Activated naive CD8-positive, alpha-beta T cell treated with anti-CD3 and anti-CD28 coated beads, Interleukin-2, amount 10 ng/mL, durations not matched to agents 7 days and 5 days (primary cell): ENCODE measurements around the gene TNFRSF19. TPM values are rescaled to one million over a fixed set of nuclear protein-coding genes. Genes with fewer than 3 reads are reported as not detected.

Experiments
- ATAC-seq: fragments of 150-1000 bp; cut with Tn5 transposase; one replicate; pipeline ENCODE4 v1.10.0; 2021; ENCODE audit warnings: low read depth, moderate library complexity
- POLR2A ChIA-PET: fragments of 350-600 bp; sonication (Branson Sonifier 250); formaldehyde crosslinking; loops from one replicate; lab custom pipeline; 2021; ENCODE audit warnings: antibody characterized with exemption; lab: Charles Lee
- DNase-seq: peaks from one replicate; pipeline ENCODE4 v3.0.0; 2021
- H3K27ac Mint-ChIP-seq: one replicate; pipeline ENCODE4 v1.8.0; 2022; ENCODE audit warnings: mild to moderate bottlenecking, mixed read lengths
- H3K27me3 Mint-ChIP-seq: one replicate; pipeline ENCODE4 v1.8.0; 2022; ENCODE audit warnings: mild to moderate bottlenecking, moderate library complexity, mixed read lengths
- H3K36me3 Mint-ChIP-seq: one replicate; pipeline ENCODE4 v1.8.0; 2021; ENCODE audit warnings: mild to moderate bottlenecking, mixed read lengths
- H3K4me1 Mint-ChIP-seq: one replicate; pipeline ENCODE4 v1.8.0; 2021; ENCODE audit warnings: mixed read lengths
- H3K4me3 Mint-ChIP-seq: one replicate; pipeline ENCODE4 v1.8.0; 2022; ENCODE audit warnings: mild to moderate bottlenecking, moderate library complexity, mixed read lengths
- H3K9me3 Mint-ChIP-seq: one replicate; pipeline ENCODE4 v1.8.0; 2021; ENCODE audit warnings: mixed read lengths
- total RNA-seq, 2 experiments: library from RNA; stranded (reverse); gene quantifications; one replicate each; pipeline ENCODE4 v1.2.3, GENCODE V29; 2021

TNFRSF19 gene
- total RNA-seq, 2 experiments from 2014 or later: not detected

- H3K27ac Mint-ChIP-seq: no peak overlapping the region
- peaks cover 5% of the 10 kb centered on the region for H3K4me1 Mint-ChIP-seq
- POLR2A ChIA-PET: no interaction called here
- H3K27me3 Mint-ChIP-seq: peaks cover 42% of the 10 kb centered on the region
- DNase-seq: no peak
- no peak overlapping the region for H3K4me3 Mint-ChIP-seq
- H3K9me3 Mint-ChIP-seq: no peaks in the 10 kb centered on the region
- no peaks in the 10 kb centered on the region for H3K36me3 Mint-ChIP-seq
- no peak for ATAC-seq
Measured at GRCh38 chr13:23651439-23651838, 81.2 kb downstream of the TNFRSF19 start.

GRCh38 chr13:23651887-23652286 is 81.7 kb downstream of the TNFRSF19 start:
- ATAC-seq (no peak), DNase-seq (no peak)
- POLR2A ChIA-PET: no interaction called here
- Mint-ChIP-seq H3K9me3 (no peaks in the 10 kb centered on the region), H3K36me3 (no peaks in the 10 kb centered on the region), H3K4me1 (peaks cover 5% of the 10 kb centered on the region), H3K27ac (no peak overlapping the region), H3K27me3 (peaks cover 45% of the 10 kb centered on the region), H3K4me3 (no peak overlapping the region)

DNA sequence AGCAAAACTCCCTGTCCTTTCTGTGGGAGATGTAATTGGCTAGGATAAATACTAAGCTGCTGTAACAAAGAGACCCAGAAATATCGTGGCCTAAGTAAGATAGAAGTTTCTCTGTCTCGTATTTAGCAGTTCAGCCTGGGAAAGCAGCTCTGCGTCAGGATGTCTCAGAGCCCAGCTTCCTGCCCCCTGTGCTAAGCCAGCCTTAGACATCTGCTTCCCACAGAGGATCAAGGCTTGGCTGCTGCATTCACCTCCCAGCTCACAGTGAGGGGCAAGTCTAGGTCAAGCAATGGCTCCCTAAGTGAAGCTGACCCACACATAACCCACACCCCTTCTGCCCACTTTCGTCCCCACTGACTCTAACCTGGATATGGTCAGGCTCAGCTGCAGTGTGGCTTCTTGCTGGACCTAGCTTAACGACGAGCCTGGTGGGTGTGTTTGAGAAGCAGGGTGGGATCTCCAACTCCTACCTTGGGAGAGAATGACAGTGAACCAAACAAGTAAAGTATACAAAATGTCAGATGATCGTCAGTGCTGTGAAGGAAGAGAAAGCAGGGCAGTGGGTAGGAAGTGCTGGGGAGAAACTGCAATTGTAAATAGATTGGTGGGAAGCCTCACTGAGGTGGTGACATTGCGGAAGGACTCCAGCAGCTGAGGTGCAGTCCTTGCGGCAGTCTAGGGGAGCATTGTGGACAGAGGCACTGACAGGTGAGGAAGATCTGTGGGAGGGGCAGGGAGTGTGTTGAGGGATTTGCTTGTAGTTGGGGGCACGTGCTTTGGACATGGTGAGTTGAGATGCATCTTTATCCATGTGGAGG is 82.9 kb downstream of the TNFRSF19 start:
- peaks cover 42% of the 10 kb centered on the region for H3K27me3 Mint-ChIP-seq

DNA sequence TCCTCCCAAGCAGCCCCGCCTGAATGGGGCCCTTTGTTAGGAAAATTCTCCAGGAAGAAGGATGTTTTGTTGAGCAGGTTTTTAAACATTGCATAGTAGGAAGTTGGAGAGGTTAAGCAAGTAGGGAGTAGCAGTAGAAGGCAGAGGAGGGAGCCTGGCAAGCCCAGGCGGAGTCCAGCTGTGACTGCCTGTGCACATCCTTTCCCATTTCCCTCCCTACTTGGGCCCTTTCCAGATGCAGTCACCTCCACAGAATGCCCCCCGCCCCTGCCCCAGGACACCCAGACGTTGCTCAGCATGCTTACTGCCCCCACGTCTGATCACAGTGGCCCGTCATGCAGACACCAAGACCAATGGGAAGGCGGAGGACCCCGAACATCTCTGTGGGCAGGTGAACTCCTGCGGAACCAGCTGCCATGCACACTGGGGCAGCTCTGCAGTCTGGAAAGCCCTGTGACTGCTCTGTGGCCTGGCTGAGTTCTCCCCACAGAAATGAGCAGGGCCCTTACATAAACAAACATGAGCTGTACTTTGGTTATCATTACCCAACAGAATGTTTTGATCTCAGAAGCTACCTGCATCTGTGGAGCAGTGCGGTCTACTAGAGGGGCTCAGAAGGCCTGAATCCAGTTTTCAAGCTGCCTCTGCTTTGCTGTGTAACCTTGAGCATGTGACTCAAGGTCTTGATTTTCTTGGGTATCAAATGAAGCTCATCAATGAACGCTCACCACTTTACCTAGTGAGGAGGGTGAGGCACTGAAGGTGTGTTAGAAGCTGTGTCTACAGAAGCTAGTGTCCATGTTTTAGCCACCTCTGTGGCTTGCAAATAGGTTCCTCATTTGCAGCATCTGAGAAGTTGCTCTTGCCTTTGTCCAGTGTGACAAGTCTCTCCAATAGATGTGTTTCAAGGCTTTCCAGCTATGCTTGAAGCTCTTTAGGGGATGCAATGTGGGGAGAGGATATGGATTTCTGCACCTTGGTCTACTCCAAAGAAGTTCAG is 84.2 kb downstream of the TNFRSF19 start:
- Mint-ChIP-seq H3K4me1 (peaks cover 5% of the 10 kb centered on the region), H3K27ac (no peak overlapping the region), H3K9me3 (no peaks in the 10 kb centered on the region), H3K36me3 (no peaks in the 10 kb centered on the region), H3K4me3 (no peak overlapping the region), H3K27me3 (peaks cover 32% of the 10 kb centered on the region)
- POLR2A ChIA-PET: no interaction called here
- ATAC-seq (no peak), DNase-seq (no peak)

More for the DNA sequence above, 82.9 kb downstream of the TNFRSF19 start:
- ATAC-seq: no peak
- POLR2A ChIA-PET: no interaction called here
- no peaks in the 10 kb centered on the region for H3K9me3 Mint-ChIP-seq
- H3K27ac Mint-ChIP-seq: no peak overlapping the region
- H3K36me3 Mint-ChIP-seq: no peaks in the 10 kb centered on the region
- DNase-seq: no peak
- peaks cover 5% of the 10 kb centered on the region for H3K4me1 Mint-ChIP-seq
- H3K4me3 Mint-ChIP-seq: no peak overlapping the region

DNA sequence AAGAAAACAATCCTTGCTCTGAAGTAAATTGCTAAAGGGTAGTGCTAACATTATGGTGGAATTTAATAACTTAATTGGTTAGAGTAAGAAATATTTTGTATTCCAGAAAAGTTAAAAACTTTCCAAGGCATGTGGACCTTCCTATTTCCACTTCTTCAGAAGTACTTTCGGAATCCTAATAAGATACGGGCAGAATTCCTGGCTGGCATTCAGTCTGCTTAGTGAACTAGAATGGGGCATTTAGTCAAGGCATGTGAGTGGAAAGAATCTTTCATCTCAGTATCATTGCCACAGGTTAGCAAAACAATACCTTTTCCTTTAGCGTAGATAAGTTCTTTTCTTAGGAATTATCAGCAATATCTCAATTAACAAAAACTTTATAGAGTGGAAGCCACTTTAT is 85.1 kb downstream of the TNFRSF19 start:
- Mint-ChIP-seq H3K4me1 (peaks cover 5% of the 10 kb centered on the region), H3K4me3 (no peak overlapping the region), H3K27me3 (peaks cover 23% of the 10 kb centered on the region), H3K27ac (no peak overlapping the region), H3K36me3 (no peaks in the 10 kb centered on the region), H3K9me3 (no peaks in the 10 kb centered on the region)
- ATAC-seq (no peak), DNase-seq (no peak)
- POLR2A ChIA-PET: no interaction called here

- H3K4me1 Mint-ChIP-seq: peaks cover 5% of the 10 kb centered on the region
- H3K27ac Mint-ChIP-seq: no peak overlapping the region
- H3K27me3 Mint-ChIP-seq: peaks cover 16% of the 10 kb centered on the region
- ATAC-seq (no peak), DNase-seq (no peak)
- POLR2A ChIA-PET: no interaction called here
- no peak overlapping the region for H3K4me3 Mint-ChIP-seq
- no peaks in the 10 kb centered on the region for H3K9me3 Mint-ChIP-seq
- H3K36me3 Mint-ChIP-seq: no peaks in the 10 kb centered on the region
Measured at GRCh38 chr13:23656637-23657371, 86.6 kb downstream of the TNFRSF19 start.

DNA sequence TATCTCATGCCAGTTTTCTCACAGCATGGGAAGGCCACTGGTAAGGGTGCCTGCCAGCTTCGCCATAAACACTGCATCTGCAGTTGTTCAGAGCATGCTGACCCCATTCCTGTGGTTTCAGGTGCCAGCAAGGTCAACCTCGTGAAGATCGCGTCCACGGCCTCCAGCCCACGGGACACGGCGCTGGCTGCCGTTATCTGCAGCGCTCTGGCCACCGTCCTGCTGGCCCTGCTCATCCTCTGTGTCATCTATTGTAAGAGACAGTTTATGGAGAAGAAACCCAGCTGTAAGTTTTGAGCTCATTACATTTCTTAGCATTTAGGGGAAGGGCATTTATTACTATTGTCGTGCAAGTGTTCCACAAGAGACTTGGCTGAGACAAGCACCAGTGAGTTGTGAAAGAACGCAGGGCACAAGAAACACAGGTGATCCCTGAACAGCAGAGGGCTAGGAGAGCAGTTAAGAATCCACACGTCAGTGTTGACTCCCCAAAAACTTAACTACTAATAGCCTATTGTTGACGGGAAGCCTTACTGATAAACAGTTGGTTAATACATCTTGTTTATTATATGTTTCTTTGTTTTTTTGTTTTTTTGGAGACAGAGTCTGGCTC is 88.8 kb downstream of the TNFRSF19 start:
- no peak overlapping the region for H3K4me3 Mint-ChIP-seq
- POLR2A ChIA-PET: no interaction called here
- ATAC-seq (no peak), DNase-seq (no peak)
- H3K4me1 Mint-ChIP-seq: no peaks in the 10 kb centered on the region
- H3K27me3 Mint-ChIP-seq: peaks cover 17% of the 10 kb centered on the region
- H3K36me3 Mint-ChIP-seq: no peaks in the 10 kb centered on the region
- H3K27ac Mint-ChIP-seq: no peak overlapping the region
- peaks cover 6% of the 10 kb centered on the region for H3K9me3 Mint-ChIP-seq

DNA sequence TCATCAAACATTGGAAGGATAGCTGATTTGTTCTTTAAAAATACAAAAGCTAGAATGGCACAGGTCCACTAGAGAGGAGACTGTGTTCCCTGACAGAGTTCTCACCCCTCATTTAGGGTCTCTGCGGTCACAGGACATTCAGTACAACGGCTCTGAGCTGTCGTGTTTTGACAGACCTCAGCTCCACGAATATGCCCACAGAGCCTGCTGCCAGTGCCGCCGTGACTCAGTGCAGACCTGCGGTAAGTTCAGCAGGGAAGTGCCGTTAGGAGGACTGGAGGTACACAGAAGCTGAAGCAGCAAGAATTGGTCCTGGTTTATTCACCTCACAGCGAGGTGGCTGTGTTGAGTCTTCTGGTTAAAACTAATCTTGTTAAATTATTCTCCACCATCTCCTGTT is 90.0 kb downstream of the TNFRSF19 start:
- no peak for DNase-seq

DNA sequence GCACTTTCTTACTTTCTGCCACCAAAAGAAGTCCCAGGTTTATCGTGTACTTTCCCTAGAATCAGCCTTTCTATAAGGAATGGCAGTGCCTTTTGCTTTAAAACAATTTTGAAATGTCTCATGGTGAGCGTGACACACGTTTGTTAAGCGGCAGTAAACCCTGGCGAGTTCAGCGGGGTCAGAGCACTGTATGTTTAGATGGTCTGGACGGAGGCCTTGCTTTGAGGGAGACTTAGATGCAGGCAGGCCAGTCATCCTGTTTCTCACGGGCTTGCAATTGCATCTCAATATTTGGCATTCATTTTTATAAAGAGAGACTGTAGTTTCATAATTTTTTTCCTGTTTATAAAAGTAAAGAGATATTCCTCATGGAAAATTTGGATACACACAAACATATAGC is 96.4 kb downstream of the TNFRSF19 start:
- Mint-ChIP-seq H3K4me3 (no peak overlapping the region), H3K36me3 (no peaks in the 10 kb centered on the region), H3K27me3 (peaks cover 14% of the 10 kb centered on the region), H3K27ac (no peak overlapping the region), H3K9me3 (peaks cover 6% of the 10 kb centered on the region), H3K4me1 (no peaks in the 10 kb centered on the region)
- no peak for DNase-seq
- POLR2A ChIA-PET: interaction anchor here (0.7 kb wide), 1 partner anchor 989 kb away, joined by 4 read pairs; no protein-coding TSS in a partner anchor
- no peak for ATAC-seq

More for the DNA sequence above, 90.0 kb downstream of the TNFRSF19 start:
- ATAC-seq: no peak
- H3K36me3 Mint-ChIP-seq: no peaks in the 10 kb centered on the region
- POLR2A ChIA-PET: no interaction called here
- H3K4me1 Mint-ChIP-seq: no peaks in the 10 kb centered on the region
- H3K27me3 Mint-ChIP-seq: peaks cover 16% of the 10 kb centered on the region
- H3K27ac Mint-ChIP-seq: no peak overlapping the region
- H3K4me3 Mint-ChIP-seq: no peak overlapping the region
- H3K9me3 Mint-ChIP-seq: peaks cover 6% of the 10 kb centered on the region

GRCh38 chr13:23667750-23668149 is 97.5 kb downstream of the TNFRSF19 start:
- Mint-ChIP-seq H3K4me1 (no peaks in the 10 kb centered on the region), H3K9me3 (peaks cover 2% of the 10 kb centered on the region), H3K4me3 (no peak overlapping the region), H3K36me3 (no peaks in the 10 kb centered on the region), H3K27me3 (peaks cover 16% of the 10 kb centered on the region), H3K27ac (no peak overlapping the region)
- POLR2A ChIA-PET: no interaction called here
- ATAC-seq (no peak), DNase-seq (no peak)

- Mint-ChIP-seq H3K27me3 (peaks cover 19% of the 10 kb centered on the region), H3K36me3 (no peaks in the 10 kb centered on the region), H3K27ac (no peak overlapping the region), H3K9me3 (no peaks in the 10 kb centered on the region), H3K4me3 (no peak overlapping the region), H3K4me1 (no peaks in the 10 kb centered on the region)
- DNase-seq (no peak), ATAC-seq (no peak)
- POLR2A ChIA-PET: no interaction called here
Measured at GRCh38 chr13:23668562-23668961, 98.3 kb downstream of the TNFRSF19 start.

DNA sequence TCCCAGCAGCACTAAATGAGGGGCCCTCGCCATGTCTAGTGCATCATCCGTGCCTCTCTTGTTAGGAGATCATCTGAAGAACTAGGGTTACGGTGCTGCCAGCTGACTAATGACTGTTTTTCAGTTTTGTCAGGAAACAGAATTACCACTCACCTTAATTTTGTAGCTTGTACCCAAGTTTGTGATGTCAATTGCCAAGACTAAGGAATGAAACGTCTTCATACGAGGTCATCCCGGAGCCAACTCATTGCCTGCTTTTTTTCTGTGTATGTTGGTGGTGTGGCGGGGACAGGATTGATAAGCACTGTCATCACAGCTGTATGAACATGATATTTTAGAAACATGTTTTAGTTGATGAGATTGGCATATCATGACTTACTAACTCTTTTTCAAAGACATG is 100.6 kb downstream of the TNFRSF19 start:
- Mint-ChIP-seq H3K27ac (no peak overlapping the region), H3K9me3 (no peaks in the 10 kb centered on the region), H3K27me3 (peaks cover 28% of the 10 kb centered on the region), H3K36me3 (no peaks in the 10 kb centered on the region), H3K4me1 (no peaks in the 10 kb centered on the region), H3K4me3 (no peak overlapping the region)
- POLR2A ChIA-PET: no interaction called here
- ATAC-seq: no peak
- no peak for DNase-seq

DNA sequence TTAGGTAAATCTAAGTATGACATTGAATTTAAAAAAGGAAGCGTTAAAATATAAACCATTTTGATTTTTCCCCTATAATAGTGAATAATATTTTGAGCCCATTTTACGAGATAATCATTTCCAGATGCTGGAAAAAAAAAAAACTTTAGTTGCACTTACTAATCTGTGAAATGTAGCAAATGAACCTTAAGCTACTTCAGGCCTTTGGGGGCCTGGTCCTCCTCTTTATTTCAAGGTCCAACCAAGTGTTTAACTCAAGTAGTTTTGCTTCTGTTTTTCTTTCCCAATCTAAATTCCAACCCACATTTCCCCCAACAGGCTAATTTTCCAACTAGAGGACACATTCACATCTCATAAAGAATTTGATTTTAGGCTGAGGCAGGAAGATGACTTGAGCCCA is 101.2 kb downstream of the TNFRSF19 start:
- POLR2A ChIA-PET: no interaction called here
- Mint-ChIP-seq H3K9me3 (no peaks in the 10 kb centered on the region), H3K27ac (no peak overlapping the region), H3K4me3 (no peak overlapping the region), H3K36me3 (no peaks in the 10 kb centered on the region), H3K27me3 (peaks cover 31% of the 10 kb centered on the region), H3K4me1 (no peaks in the 10 kb centered on the region)
- no peak for DNase-seq
- no peak for ATAC-seq
